GM12865 (cell line): Measurements from ENCODE around the gene FGD5.

Experiments used
- DNase-seq: peaks from one replicate; pipeline ENCODE4 v3.0.0; 2010; ENCODE audit warnings: low read depth
- H3K4me3 ChIP-seq: 2 replicates; pipeline ENCODE4 v1.5.1; 2011; ENCODE audit warnings: mild to moderate bottlenecking, low read depth, low read length, control low read depth
- CTCF ChIP-seq: IDR thresholded peaks from 2 replicates; pipeline ENCODE4 v1.5.1; 2011; ENCODE audit warnings: low read length, control low read depth, low read depth, inconsistent platforms; ENCODE audit not compliant: insufficient read depth; ENCODE audit errors: missing control alignments

Gene FGD5

GRCh38 chr3:14818804-14819500 is at the start of gene FGD5:
Gene FGD5, plus strand, starts transcription at chr3:14818962. Its CDS starts 110 bp downstream, at chr3:14819072.
- no peak for TF ChIP-seq CTCF

DNA sequence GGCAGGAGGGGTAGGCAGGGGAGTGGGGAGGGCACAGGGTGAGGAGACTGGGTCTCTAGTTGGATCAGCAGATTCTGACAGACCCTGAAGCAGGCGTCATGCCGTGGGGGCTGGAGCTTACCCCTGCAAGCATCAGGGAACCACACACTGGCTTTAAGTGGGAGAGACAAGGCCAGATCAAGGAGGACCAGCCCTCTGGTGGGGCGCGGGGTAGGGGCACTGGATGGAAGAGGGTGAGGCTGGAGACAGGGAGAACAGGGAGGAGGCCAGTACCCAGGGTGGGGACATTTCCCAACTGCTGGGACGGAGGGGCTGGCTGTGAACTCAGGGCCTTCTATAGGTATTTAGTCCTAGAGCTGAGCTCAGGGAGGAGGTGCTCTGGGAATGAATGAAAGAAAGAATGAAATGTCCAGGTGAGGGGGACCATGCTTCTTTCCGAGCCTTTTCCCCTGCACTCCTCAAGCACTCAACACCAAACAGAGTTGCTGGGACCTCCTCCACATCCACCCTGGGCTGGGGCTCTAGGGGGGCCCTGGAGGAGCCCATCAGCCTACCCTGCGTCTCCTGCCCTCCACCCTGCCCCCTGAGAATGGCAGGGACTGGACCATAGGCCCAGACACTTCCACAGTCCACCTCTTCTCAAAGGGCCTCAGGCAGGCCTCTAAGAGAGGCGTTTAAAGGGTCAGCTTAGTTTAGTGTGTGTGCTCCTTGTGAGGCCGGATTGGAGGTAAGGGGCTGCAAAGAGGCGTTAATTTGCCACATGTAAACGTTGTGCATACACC is 49.0 kb upstream of the FGD5 start:
- no peak for DNase-seq
- no peak for TF ChIP-seq CTCF
- H3K4me3 ChIP-seq = no peak overlapping the region

More at GRCh38 chr3:14818804-14819500, at the start of gene FGD5:
- DNase-seq = no peak
- no peak within 1 kb of the TSS for H3K4me3 ChIP-seq

- TF ChIP-seq CTCF = no peak
- no peak for DNase-seq
- no peak overlapping the region for H3K4me3 ChIP-seq
Observed at GRCh38 chr3:14770591-14770990, 48.2 kb upstream of the FGD5 start.

DNA sequence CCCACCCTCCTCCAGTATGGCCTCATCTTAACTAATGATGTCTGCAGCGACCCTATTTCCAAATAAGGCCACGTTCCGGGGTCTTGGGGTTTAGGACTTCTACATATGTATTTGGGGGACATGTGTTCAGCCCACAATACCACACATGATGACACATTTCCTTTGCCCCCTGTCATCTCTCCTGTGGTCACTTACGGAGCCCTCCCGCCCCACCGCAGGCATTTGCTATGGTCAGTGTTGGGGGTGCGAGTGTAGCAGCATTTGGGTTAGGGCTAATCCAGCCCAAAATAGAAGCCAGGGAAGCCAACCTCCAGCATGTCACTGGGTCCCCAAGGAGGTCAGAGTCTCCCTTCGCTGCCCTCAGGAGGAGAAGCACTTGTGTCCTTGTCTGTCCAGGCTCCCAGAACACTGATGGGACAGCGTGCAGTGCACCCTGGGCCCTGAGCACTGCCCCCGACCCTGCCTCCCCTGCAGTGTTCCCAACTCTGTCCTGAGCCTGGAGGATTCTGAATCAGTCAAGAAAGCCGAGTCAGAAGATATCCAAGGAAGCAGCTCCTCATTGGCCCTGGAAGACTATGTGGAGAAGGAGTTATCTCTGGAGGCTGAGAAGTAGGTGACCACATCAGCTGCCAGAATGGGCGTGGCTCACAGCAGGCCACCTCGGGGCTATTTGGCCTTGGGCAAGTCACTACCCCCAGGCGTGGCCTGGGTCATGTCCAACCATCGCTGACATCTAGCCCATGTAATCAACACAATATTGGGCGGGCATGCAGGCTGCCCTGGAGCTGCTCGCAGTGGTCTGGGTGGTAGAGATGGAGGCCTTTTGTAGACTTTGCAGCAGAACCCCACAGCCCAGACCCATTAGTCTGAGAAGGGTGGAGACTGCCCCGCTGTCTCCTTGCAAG is 46.9 kb upstream of the FGD5 start:
- TF ChIP-seq CTCF = no peak
- no peak for DNase-seq
- H3K4me3 ChIP-seq = no peak overlapping the region

DNA sequence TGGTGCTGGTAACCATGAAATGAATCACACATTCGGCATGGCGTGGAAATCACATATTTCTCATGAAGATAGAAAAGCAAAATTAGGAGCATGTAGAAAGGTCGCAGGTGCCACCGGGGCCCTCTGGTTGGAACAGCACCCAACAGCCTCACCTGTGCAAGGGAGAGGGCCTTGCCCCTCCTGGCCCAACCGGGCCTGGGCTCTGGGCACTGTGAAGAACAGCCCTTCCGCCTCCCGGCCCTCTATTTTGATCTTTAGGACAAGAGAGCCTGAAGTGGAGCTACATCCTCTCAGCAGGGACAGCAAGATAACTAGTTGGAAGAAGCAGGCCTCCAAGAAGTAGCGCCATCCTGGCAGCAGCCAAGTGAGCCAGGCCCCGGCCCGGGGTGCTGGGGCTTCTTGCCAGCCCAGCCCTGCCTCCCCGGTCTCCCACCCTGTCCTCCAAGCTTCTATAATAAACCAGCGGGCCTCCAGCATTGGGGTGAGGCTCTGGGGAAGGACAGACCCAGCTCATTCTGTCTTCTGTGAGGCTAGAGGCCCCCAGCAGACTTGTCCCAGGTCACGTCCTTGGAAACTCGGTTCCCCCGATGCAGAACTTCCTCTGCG is 46.1 kb upstream of the FGD5 start:
- no peak for TF ChIP-seq CTCF
- no peak overlapping the region for H3K4me3 ChIP-seq
- DNase-seq = no peak

- no peak for TF ChIP-seq CTCF
- DNase-seq = no peak
- no peak overlapping the region for H3K4me3 ChIP-seq
Observed at GRCh38 chr3:14773281-14773680, 45.5 kb upstream of the FGD5 start.
